COLO668 (cell line): ENCODE data around the gene RRP1B.
"Not testable (repeated sequence)": the region's sequence is repeated elsewhere in the genome, so short reads cannot be mapped to it uniquely, and the experiment has no call there.

Source experiments
- DNase-seq: peaks from one replicate; lab custom pipeline; 2025; ENCODE audit not compliant: unreplicated experiment; lab: John Stamatoyannopoulos, UW

The RRP1B gene

DNA sequence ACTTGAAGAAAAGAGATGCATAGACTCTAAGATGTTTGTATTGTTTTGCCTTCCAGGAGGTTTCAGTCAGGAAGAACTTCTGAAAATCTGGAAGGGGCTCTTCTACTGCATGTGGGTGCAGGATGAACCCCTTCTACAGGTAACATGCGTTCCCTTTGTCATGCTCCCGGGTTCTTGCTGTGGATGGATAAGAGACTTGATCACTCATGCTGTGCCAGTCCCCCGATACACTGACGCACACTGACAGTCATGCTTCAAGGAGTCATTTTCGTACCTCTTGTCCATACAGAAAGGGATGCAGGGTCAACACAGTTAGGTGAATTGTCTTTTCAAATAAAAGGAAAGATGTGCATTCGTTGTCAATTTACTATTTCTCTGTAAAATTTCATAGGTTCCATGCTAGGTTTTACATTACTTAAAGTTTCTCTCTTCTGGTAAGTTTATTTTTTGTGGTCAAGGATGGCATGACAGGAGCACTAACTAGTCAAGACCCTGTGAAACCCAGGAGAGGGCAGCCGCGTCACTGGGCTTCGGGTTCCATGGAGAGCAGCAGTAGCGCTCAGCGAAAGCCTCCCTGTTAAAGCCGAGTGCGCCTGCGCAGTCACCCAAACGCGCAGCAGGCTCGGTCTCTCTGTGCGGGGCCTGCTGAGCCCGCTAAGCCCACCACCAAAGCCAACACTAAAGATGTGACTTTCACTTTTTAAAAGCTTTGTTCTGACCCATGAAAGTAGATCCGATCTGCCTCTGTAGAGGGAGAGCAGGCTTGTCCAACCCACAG lies 10.7 kb downstream of the RRP1B start:
- no peak for DNase-seq

DNA sequence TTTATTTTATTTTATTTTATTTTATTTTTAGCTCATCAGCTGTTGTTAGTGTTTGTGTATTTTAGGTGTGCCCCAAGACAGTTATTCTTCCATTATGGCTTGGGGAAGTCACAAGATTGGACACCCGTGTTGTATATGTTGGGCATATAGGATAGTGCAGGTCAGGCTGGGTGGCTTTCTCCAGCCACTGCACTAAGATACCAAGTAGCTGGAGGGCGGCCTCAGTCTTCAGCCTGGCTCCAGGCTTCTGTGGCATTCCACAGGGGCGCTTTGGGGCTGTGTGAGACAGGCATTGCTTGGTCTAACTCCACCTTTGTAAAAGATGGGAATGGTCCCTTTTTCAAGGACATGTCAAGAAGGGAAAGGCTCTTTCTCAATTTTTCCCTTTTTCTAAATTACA lies 16.5 kb downstream of the RRP1B start:
- DNase-seq = no peak

DNA sequence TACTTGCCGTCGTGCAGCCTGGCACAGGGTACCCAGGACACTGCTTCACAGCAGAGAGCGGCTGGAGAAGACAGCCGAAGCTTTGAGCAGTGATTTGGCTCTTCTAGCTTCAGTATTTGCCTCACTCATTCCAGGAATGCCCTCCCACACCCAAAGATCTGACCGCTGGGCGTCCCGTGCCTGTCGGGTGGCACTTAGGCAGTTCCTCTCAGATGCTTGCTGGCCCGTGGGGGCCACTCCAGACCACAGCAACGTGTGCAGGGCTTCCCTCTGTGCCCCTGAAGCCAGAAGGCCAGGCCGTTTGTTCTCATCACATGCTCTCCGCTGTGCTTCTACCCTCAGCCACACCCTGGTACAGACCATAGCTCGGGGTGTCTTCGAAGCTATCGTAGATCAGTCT lies 17.0 kb downstream of the RRP1B start:
- no peak for DNase-seq

DNA sequence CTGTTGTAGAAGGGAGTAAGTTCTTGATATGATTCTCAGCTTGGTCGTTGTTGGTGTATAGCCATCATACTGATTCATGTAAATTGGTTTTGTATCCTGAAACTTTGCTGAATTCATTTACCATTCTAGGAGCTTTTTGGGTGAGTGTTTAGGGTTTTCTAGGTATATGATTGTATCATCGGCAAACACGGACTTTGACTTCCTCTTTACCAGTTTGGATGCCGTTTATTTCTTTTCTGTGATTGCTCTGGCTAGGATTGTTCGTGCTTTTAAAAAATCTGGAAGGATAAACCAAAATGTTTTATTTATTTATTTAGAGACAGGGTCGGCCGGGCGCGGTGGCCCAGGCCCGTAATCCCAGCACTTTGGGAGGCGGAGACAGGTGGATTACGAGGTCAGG lies 20.6 kb downstream of the RRP1B start:
- no peak for DNase-seq

DNA sequence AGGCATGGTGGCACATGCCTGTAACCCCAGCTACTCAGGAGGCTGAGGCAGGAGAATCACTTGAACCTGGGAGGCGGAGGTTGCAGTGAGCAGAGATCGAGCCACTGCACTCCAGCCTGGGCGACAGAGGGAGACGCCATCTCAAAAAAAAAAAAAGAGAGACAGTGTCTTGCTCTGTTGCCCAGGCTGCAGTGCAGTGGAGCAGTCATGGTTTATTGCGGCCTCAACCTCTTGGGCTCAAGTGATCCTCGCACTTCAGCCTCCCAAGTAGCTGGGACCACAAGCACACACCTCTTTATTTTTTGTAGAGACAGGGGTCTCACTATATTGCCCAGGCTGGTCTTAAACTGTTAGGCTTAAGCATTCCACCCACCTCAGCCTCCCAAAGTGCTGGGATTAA lies 21.1 kb downstream of the RRP1B start:
- not testable (repeated sequence) for DNase-seq

DNA sequence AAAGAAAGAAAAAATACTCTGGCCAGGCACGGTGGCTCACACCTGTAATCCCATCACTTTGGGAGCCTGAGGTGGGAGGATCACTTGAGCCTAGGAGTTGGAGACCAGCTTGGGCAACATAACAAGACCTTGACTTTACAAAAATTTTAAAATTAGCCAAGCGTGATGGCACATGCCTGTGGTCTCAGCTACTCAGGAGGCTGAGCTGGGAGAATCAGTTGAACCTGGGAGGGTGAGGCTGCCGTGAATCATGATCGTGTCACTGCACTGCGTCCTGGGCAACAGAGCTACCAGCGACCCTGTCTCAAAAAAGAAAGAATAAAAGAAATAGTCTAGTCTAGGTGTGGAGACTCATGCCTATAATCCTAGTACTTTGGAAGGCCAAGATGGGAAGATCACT lies 22.3 kb downstream of the RRP1B start:
- DNase-seq = no peak

DNA sequence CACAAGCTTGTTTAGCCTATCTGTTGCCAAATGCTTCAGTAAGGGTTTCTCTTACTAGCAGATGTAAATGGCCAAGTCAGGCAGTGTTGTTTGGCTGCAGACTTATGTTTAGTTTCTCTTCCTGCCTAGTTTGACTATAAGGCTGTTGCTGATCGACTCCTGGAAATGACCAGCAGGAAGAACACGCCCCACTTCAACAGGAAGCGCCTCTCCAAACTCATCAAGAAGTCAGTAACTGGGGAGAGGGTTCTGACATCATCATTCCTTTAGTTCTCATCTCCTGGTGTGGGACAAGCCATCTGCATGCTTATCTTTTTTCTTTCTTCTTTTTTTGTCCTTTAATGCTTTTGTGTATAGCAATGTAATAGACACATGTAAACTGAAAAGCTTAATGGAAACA lies 25.1 kb downstream of the RRP1B start:
- no peak for DNase-seq

DNA sequence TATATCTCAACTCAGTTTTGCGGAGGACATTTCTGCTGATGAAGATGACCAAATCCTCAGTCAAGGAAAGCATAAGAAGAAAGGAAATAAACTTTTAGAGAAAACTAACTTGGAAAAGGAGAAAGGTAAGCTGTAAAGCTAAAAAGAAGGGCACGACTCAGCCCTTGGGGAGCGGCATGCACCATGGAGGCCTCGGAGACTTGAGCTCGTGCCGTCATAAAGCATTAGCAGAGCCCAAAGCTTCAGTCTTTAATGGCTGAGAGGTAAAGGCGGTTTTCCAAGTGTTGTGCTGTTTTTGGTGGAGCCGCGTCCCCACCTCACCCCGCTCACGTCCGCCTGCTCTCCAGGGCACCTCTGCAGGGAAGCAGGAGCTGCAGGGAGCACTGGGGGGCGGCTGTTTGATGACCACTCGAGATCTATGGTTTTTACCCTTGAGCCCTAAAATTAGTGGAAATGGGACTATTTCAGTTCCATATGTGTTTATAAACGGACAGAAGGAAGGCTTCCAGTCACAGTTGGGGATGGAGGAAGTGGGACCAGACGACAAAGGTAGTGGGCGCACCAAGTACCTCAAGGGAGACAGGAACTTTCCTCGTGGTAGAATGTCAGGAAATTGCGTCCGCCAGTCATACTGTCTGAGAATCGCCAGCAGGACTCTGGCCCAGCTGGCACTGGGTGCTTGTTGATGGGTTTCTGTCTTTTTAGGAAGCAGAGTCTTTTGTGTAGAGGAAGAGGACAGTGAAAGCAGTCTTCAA lies 27.6 kb downstream of the RRP1B start:
- DNase-seq = no peak

DNA sequence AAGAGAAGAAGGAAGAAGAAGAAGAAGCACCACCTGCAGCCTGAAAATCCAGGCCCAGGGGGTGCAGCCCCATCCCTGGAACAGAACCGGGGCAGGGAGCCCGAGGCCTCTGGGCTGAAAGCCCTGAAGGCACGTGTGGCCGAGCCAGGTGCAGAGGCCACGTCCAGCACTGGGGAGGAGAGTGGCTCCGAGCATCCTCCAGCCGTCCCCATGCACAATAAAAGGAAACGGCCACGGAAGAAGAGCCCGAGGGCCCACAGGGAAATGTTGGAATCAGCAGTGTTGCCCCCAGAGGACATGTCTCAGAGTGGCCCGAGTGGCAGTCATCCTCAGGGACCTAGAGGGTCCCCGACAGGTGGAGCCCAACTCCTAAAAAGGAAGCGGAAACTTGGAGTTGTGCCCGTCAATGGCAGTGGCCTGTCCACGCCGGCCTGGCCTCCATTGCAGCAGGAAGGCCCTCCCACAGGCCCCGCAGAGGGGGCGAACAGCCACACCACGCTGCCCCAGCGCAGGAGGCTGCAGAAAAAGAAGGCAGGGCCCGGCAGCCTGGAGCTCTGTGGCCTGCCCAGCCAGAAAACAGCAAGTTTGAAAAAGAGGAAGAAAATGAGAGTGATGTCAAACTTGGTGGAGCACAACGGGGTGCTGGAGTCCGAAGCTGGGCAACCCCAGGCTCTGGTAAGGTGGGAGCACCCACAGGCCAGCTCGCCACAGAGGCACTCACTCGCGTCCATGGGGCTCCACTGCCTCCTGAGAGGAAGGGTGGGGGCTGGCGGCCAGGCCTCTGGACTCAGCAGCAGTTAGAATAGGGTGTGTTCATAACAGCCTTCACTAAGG lies 28.4 kb downstream of the RRP1B start:
- DNase-seq = no peak

DNA sequence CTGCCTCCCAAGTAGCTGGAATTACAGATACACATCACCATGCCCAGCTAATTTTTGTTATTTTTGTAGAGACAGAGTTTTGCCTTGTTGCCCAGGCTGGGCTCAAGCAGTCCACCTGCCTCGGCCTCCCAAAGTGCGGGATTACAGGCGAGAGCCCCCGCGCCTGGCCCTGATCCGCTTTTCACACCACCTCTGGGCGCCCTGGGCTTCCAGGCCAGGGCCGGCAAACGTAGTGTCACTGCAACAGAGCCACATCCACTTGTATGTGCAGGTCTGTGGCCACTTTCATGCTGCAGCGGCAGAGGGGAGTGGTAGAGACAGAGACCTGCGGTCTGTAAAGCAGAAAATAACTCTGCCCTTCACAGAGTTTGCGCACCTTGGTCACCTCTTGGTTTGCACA lies 29.5 kb downstream of the RRP1B start:
- no peak for DNase-seq

DNA sequence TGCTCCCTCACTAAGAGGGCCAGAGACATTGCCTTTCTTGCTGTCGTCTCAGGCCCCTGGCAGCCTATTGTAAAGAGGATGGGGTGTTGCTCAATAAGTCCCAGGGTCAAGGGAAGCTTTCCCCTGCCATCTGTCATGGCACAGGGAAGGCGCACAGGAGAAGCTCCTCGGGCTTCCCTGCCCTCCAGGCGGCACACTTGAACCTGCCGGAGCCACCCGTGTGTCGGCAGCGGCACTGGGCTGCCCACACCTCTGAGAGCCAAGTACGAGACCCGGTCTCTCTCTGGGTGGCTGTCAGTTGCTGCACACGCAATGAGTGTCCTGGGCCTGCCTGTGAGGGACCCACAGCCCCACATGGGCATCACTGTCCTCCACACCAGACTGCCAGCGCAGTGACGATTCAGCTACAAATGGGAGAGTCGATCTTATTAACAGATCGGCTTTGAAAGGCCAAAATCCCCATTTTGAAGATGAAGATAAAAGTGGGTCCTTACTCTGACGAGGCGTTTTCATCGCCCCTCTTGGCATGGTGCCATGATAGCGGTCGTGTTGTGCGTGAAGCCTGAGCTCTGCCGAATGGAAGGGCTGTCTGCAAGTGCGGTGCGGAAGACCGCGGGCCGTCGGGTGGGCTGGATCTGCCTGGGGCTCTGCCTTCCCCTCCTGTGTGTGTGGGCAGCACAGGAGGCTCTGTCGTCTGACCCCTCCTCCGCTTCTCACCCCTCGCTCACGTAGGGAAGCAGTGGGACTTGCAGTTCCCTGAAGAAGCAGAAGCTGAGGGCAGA lies 30.4 kb downstream of the RRP1B start:
- no peak for DNase-seq

DNA sequence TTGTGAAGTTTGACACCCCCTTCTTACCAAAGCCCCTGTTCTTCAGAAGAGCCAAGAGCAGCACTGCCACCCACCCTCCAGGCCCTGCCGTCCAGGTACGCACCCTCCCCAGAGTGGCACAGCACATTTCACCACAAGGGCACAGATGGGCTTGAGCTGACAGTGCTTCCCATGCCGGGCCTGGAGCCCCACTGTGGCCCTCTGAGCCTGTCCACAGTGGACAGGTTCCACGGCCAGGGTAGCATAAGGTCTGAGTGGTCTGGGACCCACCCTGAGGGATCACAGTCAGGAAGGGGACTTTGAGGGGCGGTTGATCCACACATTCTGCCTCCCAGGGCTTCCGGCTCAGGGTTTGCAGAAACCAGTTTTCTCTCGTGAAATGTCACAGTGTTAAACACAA lies 31.0 kb downstream of the RRP1B start:
- no peak for DNase-seq

DNA sequence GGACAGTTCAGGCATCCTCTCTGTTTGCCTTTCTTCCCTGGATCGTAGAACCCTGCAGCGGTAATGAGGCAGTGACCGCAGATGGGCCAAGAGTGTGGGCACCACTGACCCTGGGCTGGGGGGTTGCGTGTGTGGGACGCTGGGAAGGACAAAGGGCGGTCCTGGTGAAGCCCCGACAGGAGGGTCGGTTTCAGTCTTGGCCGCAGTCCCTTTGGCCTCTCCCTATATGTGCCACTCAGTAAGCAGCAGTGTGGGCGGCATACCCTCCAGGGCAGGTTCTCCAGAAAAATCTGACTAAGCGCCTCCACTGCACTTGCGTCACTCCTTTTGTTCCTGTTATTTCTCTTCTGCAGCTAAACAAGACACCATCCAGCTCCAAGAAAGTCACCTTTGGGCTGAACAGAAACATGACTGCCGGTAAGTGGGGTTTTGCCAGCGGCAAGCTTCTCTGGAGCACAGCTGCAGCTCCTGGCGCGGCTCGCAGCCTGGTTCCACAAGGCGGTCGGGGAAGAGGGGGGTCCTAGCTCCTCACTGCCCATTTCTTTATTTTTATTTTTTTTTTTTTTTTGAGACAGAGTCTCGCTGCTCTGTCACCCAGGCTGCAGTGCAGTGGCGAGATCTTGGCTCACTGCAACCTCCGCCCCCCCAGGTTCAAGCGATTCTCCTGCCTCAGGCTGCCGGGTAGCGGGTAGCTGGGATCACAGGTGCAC lies 31.9 kb downstream of the RRP1B start:
- DNase-seq = no peak

DNA sequence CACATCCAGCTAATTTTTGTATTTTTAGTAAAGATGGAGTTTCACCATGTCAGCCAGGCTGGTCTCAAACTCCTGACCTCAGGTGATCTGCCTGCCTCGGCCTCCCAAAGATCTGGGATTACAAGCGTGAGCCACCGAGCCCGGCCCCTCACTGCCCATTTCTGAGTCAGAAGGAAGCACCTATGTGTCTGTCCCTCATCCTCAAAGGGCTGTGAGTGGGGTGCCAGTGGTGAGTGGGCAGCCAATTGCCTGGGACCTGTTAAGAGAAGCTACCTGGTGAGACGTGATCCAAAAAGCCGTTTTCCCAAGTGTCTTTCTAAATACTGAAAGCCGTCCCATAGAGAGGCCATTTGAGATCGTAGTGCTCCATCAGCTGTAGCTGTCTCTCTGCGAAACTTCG lies 32.4 kb downstream of the RRP1B start:
- no peak for DNase-seq

DNA sequence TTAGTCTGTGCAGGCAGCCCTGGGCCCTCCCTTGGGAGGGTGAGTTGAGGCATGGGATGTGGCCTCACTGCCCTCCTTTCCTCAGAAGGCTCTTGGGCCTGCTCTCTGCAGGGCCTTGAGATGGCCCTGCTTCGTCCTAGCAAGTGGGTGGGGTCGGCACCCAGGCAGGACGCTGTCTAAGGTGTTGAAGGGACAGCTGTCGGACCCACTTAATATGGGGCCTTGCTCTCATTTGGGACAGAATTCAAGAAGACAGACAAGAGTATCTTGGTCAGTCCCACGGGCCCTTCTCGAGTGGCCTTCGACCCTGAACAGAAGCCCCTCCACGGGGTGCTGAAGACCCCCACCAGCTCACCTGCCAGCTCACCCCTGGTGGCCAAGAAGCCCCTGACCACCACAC lies 33.6 kb downstream of the RRP1B start:
- DNase-seq = no peak

DNA sequence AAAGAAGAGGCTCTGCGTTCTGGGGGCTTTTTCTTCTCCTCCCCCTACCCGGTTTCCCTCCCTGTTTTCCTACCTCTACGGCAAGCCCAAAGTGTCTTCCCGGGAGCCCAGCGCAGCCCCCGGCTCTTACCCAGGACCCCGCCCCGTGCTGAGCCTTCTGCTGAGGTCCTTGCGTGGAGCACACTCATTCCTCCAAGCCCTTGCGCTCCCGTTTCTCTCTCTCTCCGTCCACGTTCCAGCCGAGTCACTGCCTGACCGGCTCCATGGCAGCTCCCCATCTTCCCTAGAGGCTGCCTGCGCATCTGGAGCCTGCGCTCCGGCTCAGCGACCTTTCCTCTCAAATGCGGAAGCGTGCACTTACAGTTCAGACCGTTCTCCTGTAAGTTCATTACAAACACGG lies 34.6 kb downstream of the RRP1B start:
- DNase-seq = no peak

DNA sequence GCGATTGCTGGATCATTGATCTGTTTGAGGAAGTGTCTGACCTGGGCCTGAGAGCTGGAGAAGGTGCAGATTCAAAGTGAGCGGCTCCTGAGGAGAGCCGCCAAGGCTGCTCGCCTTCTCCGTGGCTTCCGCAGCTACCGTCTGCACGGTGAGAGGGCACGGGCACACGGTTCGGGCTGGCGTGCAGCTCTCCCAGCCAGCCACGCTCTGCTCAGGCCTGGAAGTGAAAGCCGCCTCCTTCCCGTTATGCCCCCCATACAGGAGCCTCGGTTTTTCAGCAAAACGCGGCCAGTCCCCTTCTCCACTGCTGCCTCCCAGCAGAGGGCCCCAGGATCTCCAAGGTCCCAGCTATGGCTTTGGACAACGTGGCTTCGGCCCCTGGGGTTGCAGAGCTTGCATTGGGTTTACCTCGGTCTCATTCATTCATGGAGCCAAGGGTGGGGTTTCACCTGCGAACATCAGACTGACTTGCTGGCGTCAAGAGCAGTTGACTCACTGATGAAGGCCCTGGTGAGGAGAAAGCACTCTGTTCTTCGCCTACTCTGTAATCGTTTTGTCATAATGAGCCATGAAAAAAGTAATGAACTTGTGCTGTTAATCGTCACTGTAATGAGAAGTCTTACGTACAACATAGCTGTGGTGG lies 35.2 kb downstream of the RRP1B start:
- no peak for DNase-seq

DNA sequence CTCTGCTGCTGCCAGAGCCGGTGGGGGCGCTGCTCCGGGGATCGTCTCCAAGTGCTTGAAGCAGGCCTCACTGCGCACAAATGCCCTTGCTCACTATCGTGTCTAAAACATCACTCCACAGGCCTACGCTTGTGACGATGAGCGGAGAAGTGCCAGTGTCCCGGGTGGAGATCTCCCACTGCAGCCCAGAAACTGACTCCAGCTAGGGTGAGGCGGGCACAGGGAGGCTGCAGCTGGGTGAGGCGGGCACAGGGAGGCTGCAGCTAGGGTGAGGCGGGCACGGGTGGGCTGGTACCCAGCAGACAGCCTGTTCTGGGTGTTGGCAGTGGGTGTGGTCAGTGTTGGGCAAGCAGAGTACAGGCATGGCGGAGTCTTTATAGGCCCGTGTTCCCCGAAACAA lies 36.9 kb downstream of the RRP1B start:
- DNase-seq = no peak

DNA sequence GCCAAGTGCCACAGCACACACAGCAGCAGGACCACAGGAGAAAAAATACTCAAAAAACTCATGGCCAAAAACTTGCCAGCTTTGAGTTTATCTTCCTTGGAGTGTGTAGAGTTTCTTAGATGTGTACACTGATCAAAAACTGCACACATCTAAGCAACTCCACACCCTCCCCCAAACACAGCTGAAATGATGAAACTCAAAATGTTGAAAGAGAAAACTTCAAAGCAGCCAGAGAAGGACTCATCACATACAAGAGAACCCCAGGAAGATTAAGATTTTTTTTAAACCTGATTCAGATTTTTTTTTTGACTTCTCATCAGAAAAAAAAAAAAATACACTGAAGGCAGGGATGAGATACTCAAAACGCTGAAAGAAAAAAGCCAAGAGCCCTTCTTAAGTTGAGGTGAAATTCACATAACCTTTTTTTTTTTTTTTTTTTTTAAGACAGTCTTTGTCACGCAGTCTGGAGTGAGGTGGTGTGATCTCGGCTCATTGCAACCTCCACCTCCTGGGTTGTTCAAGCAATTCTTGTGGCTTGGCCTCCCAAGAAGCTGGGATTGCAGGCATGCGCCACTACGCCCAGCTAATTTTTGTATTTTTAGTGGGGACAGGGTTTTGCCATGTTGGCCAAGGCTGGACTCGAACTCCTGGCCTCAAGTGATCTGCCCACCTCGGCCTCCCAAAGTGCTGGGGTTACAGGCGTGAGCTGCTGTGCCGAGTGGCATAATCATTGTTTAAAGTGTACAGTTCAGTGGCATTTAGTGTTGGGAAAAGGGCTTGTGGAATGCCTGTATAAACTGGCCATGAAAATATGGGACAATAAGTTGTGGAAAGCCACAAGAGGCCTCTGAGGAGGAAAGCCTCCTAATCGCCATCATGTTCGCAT lies 38.6 kb downstream of the RRP1B start:
- DNase-seq = no peak
